ENCODE results near the gene SEC14L6. TPM values are rescaled to one million over a fixed set of nuclear protein-coding genes. Genes with fewer than 3 reads are reported as not detected.

The SEC14L6 gene
- total RNA-seq, 1 donor from 2014 or later, result 0.16 TPM

DNA sequence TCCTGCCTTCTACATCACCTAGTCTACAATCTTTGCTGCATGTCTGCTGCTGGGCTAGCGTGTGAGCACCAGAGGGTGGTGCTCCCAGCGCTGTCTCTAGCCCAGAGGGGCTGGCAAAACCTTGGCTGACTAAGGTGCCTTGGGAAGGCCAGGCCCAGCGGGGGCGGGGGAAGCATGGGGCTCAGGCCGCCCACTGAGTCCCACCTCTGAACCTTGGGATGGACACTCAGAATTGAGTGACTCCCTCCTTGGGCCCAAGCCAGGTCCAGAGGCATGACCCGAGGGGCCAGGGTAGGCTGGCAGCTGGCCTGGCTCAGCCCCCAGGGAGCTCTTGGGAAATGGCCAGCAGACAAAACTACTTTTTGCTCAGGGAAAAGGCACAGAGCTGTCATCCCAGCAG lies 35.5 kb upstream of the SEC14L6 start:
- no peak for DNase-seq (ENCODE audit: low read depth)
- no peak overlapping the region for H2AFZ ChIP-seq (ENCODE audit: low read depth, low read length)
- H3K79me2 ChIP-seq (ENCODE audit: insufficient read depth, low read length), result peaks cover 10% of the 10 kb centered on the region
- H3K4me2 ChIP-seq (ENCODE audit: low read length), result no peak overlapping the region
- peaks cover 30% of the 10 kb centered on the region for H4K20me1 ChIP-seq (ENCODE audit: insufficient read depth, low read length)
- no peak for FAIRE-seq
- H3K27ac ChIP-seq (ENCODE audit: low read depth, low read length), result no peak overlapping the region
- H3K9me3 Mint-ChIP-seq (ENCODE audit: unreplicated experiment), result no peaks in the 10 kb centered on the region
- H3K27me3 Mint-ChIP-seq (ENCODE audit: low read depth, unreplicated experiment), result no peaks in the 10 kb centered on the region
- H3K36me3 Mint-ChIP-seq (ENCODE audit: low read depth, unreplicated experiment), result peaks cover 16% of the 10 kb centered on the region
- no peak overlapping the region for H3K4me3 Mint-ChIP-seq (ENCODE audit: unreplicated experiment)
- H3K9me3 ChIP-seq (ENCODE audit: insufficient read depth, low read depth, low read length), result no peaks in the 10 kb centered on the region
- H3K36me3 ChIP-seq (ENCODE audit: insufficient read depth, low read length), result peaks cover 51% of the 10 kb centered on the region
- no peak for TF ChIP-seq EZH2 (IDR thresholded peaks at IDR 0.05; ENCODE audit: insufficient read depth, low read length)
- TF ChIP-seq, protein P1, sequence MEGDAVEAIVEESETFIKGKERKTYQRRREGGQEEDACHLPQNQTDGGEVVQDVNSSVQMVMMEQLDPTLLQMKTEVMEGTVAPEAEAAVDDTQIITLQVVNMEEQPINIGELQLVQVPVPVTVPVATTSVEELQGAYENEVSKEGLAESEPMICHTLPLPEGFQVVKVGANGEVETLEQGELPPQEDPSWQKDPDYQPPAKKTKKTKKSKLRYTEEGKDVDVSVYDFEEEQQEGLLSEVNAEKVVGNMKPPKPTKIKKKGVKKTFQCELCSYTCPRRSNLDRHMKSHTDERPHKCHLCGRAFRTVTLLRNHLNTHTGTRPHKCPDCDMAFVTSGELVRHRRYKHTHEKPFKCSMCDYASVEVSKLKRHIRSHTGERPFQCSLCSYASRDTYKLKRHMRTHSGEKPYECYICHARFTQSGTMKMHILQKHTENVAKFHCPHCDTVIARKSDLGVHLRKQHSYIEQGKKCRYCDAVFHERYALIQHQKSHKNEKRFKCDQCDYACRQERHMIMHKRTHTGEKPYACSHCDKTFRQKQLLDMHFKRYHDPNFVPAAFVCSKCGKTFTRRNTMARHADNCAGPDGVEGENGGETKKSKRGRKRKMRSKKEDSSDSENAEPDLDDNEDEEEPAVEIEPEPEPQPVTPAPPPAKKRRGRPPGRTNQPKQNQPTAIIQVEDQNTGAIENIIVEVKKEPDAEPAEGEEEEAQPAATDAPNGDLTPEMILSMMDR (IDR thresholded peaks at IDR 0.05; ENCODE audit: insufficient read depth, low read depth, low read length), result no peak
- no peaks in the 10 kb centered on the region for H3K27me3 ChIP-seq (ENCODE audit: insufficient read depth, low read length)
- H3K9ac ChIP-seq (ENCODE audit: low read length), result no peak overlapping the region
- H3K27ac Mint-ChIP-seq (ENCODE audit: unreplicated experiment), result no peak overlapping the region
- H3K4me3 ChIP-seq (ENCODE audit: insufficient read depth, low read depth, low read length), result no peak overlapping the region
- peaks cover 2% of the 10 kb centered on the region for H3K4me1 Mint-ChIP-seq (ENCODE audit: low read depth, unreplicated experiment)
- no peaks in the 10 kb centered on the region for H3K4me1 ChIP-seq (ENCODE audit: insufficient read depth, low read length)

DNA sequence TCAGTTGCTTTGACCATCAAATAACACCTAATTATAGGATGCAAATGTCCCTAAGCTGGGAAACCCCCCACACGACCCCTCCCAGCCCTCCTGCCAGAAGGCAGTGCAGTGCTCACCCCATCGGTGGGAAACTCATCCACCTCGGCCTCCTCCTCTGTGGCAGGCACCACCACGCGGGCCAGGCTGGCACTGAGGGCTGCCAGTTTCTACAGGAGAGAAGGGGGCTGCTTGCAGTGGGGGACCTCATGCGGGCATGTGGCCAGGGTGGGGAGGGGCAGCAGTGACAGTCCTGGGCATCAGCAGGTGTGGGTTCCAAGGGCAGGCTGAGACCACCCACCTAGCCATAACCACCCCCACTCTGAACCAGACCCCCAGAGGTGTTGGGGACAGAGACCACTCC lies 34.4 kb upstream of the SEC14L6 start:
- H3K27ac Mint-ChIP-seq (ENCODE audit: unreplicated experiment), result no peak overlapping the region
- H3K4me3 Mint-ChIP-seq (ENCODE audit: unreplicated experiment), result no peak overlapping the region
- FAIRE-seq (no peak), DNase-seq (ENCODE audit: low read depth) (no peak)
- H3K27me3 ChIP-seq (ENCODE audit: insufficient read depth, low read length), result no peaks in the 10 kb centered on the region
- peaks cover 2% of the 10 kb centered on the region for H3K4me1 Mint-ChIP-seq (ENCODE audit: low read depth, unreplicated experiment)
- H3K9me3 ChIP-seq (ENCODE audit: insufficient read depth, low read depth, low read length), result no peaks in the 10 kb centered on the region
- H3K4me3 ChIP-seq (ENCODE audit: insufficient read depth, low read depth, low read length), result no peak overlapping the region
- no peaks in the 10 kb centered on the region for H3K27me3 Mint-ChIP-seq (ENCODE audit: low read depth, unreplicated experiment)
- no peaks in the 10 kb centered on the region for H3K4me1 ChIP-seq (ENCODE audit: insufficient read depth, low read length)
- H3K27ac ChIP-seq (ENCODE audit: low read depth, low read length), result no peak overlapping the region
- no peaks in the 10 kb centered on the region for H3K9me3 Mint-ChIP-seq (ENCODE audit: unreplicated experiment)
- H3K36me3 ChIP-seq (ENCODE audit: insufficient read depth, low read length), result peaks cover 48% of the 10 kb centered on the region
- no peak overlapping the region for H2AFZ ChIP-seq (ENCODE audit: low read depth, low read length)
- peaks cover 4% of the 10 kb centered on the region for H3K79me2 ChIP-seq (ENCODE audit: insufficient read depth, low read length)
- H3K9ac ChIP-seq (ENCODE audit: low read length), result no peak overlapping the region
- no peak overlapping the region for H3K4me2 ChIP-seq (ENCODE audit: low read length)
- no peak for TF ChIP-seq EZH2 (IDR thresholded peaks at IDR 0.05; ENCODE audit: insufficient read depth, low read length)
- TF ChIP-seq, protein P1 (IDR thresholded peaks at IDR 0.05; ENCODE audit: insufficient read depth, low read depth, low read length), result no peak
- H3K36me3 Mint-ChIP-seq (ENCODE audit: low read depth, unreplicated experiment), result peaks cover 20% of the 10 kb centered on the region
- peaks cover 31% of the 10 kb centered on the region for H4K20me1 ChIP-seq (ENCODE audit: insufficient read depth, low read length)

DNA sequence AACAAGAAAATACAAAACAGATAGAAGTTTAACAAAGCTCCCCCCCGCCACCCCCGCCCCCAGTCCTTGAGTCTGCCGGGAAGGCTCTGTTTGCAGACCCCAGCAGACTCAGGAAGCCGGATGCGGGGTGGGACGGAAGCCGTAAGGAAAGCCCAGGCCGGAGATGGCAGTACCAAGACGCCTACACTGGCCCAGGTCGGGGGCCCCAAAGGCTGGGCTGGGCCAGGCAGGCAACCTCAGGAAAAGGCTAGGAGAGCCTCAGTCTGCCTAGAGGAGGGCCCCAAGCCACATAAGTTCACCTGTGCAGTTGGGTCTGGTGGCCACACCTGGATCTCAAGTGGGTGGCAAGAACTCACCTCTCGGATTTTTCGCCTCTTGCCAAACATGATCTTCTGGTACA lies 31.9 kb upstream of the SEC14L6 start:
- Mint-ChIP-seq H3K27me3 (ENCODE audit: low read depth, unreplicated experiment) (no peaks in the 10 kb centered on the region), H3K4me3 (ENCODE audit: unreplicated experiment) (no peak overlapping the region), H3K9me3 (ENCODE audit: unreplicated experiment) (no peaks in the 10 kb centered on the region), H3K27ac (ENCODE audit: unreplicated experiment) (no peak overlapping the region), H3K4me1 (ENCODE audit: low read depth, unreplicated experiment) (peaks cover 6% of the 10 kb centered on the region), H3K36me3 (ENCODE audit: low read depth, unreplicated experiment) (peaks cover 18% of the 10 kb centered on the region)
- Histone ChIP-seq H3K4me2 (ENCODE audit: low read length) (no peak overlapping the region), H3K79me2 (ENCODE audit: insufficient read depth, low read length) (no peaks in the 10 kb centered on the region), H2AFZ (ENCODE audit: low read depth, low read length) (no peak overlapping the region), H3K27me3 (ENCODE audit: insufficient read depth, low read length) (peaks cover 4% of the 10 kb centered on the region), H3K4me3 (ENCODE audit: insufficient read depth, low read depth, low read length) (no peak overlapping the region), H3K27ac (ENCODE audit: low read depth, low read length) (no peak overlapping the region), H3K36me3 (ENCODE audit: insufficient read depth, low read length) (peaks cover 38% of the 10 kb centered on the region), H4K20me1 (ENCODE audit: insufficient read depth, low read length) (peaks cover 37% of the 10 kb centered on the region), H3K9me3 (ENCODE audit: insufficient read depth, low read depth, low read length) (no peaks in the 10 kb centered on the region), H3K9ac (ENCODE audit: low read length) (no peak overlapping the region), H3K4me1 (ENCODE audit: insufficient read depth, low read length) (peaks cover 5% of the 10 kb centered on the region)
- TF ChIP-seq EZH2 (IDR thresholded peaks at IDR 0.05; ENCODE audit: insufficient read depth, low read length), result no peak
- TF ChIP-seq, protein P1 (IDR thresholded peaks at IDR 0.05; ENCODE audit: insufficient read depth, low read depth, low read length), result no peak
- DNase-seq (ENCODE audit: low read depth) (no peak), FAIRE-seq (no peak)
